Mucosa of descending colon (tissue), 3 donors: Measurements from ENCODE around the gene SLCO6A1. TPM values are rescaled to one million over a fixed set of nuclear protein-coding genes. Genes with fewer than 3 reads are reported as not detected.

Experiments used
- ATAC-seq: fragments of 200-7000 bp; cut with Tn5 transposase; one replicate; pipeline ENCODE4 v1.9.1; 2020; ENCODE audit warnings: mild to moderate bottlenecking, moderate library complexity
- DNase-seq, 3 donors: peaks; one replicate each; pipeline ENCODE4 v3.0.0-alpha.2; 2020
- H3K36me3 ChIP-seq: fragments of 200-600 bp; one replicate; pipeline ENCODE4 v1.8.0; 2021; ENCODE audit warnings: low read depth, mild to moderate bottlenecking
- H3K4me1 ChIP-seq: fragments of 200-600 bp; one replicate; pipeline ENCODE4 v1.8.0; 2021; ENCODE audit warnings: low read depth, mild to moderate bottlenecking
- H3K4me3 ChIP-seq: fragments of 200-600 bp; one replicate; pipeline ENCODE4 v1.8.0; 2021; ENCODE audit warnings: mild to moderate bottlenecking
- H3K9me3 ChIP-seq: fragments of 200-600 bp; one replicate; pipeline ENCODE4 v1.8.0; 2021; ENCODE audit warnings: mild to moderate bottlenecking
- intact Hi-C, 2 donors: fragments of 100-400 bp; cut with DNase I in 1 of 2; cut with micrococcal nuclease in 1 of 2; formaldehyde crosslinking; loops; one replicate each; pipeline versions ENCODE4 v1.11.0 to v1.11.1; 2022; cut with DNase I, micrococcal nuclease
- total RNA-seq, 3 donors: library from RNA; stranded (reverse); fragmentation: NEBNext Ultra II Directional in 2 of 3; extraction: Animal tissue kit (Norgen Biotek cat#: 25700) in 2 of 3; gene quantifications; one replicate each; pipeline versions ENCODE4 v1.2.1 to v1.2.4, GENCODE V29; 2021 to 2023
- TF ChIP-seq, protein P1 (sequence below): fragments of 200-600 bp; IDR thresholded peaks from one replicate; pipeline ENCODE4 v1.8.0; 2022; ENCODE audit warnings: antibody characterized with exemption, mild to moderate bottlenecking
- donor health status: DM: no; HTN: no; CAD: no; lungs with moderate emphysema.
- donor health status: DM: no; HTN: no; CAD: no.
- donor health status: DM: no; HTN: yes; CAD: no.

Gene SLCO6A1
- total RNA-seq, 3 donors from 2014 or later, result not detected

DNA sequence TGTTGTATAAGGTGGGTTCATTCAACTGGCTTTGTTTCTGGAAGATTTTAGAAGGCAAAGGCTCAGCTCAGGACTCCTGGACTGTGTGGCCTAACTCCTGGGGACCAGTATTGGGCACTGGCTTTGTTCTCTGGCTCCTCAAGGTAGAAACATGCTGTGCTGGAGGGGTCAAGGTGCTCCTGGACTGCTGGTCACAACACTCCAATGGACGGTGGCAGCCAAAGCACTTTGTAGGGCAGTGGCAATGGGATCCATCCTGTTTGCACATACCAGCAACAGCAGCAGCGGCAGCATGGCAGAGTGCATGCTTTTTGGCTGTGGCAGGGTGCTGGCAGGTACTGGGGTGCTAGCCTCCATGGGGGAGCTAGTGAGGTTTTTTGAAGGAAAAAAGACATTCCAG is 65.3 kb downstream of the SLCO6A1 start:
- DNase-seq (no peak), ATAC-seq (no peak)
- H3K36me3 ChIP-seq, result no peaks in the 10 kb centered on the region
- H3K4me3 ChIP-seq, result no peak overlapping the region
- H3K9me3 ChIP-seq, result no peaks in the 10 kb centered on the region
- no peaks in the 10 kb centered on the region for H3K4me1 ChIP-seq
- TF ChIP-seq, protein P1, sequence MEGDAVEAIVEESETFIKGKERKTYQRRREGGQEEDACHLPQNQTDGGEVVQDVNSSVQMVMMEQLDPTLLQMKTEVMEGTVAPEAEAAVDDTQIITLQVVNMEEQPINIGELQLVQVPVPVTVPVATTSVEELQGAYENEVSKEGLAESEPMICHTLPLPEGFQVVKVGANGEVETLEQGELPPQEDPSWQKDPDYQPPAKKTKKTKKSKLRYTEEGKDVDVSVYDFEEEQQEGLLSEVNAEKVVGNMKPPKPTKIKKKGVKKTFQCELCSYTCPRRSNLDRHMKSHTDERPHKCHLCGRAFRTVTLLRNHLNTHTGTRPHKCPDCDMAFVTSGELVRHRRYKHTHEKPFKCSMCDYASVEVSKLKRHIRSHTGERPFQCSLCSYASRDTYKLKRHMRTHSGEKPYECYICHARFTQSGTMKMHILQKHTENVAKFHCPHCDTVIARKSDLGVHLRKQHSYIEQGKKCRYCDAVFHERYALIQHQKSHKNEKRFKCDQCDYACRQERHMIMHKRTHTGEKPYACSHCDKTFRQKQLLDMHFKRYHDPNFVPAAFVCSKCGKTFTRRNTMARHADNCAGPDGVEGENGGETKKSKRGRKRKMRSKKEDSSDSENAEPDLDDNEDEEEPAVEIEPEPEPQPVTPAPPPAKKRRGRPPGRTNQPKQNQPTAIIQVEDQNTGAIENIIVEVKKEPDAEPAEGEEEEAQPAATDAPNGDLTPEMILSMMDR, result no peak
- intact Hi-C loops, result no loop called here

GRCh38 chr5:102421647-102422046 is 77.2 kb downstream of the SLCO6A1 start:
- TF ChIP-seq, protein P1, result no peak
- Histone ChIP-seq H3K36me3 (no peaks in the 10 kb centered on the region), H3K9me3 (no peaks in the 10 kb centered on the region), H3K4me3 (no peak overlapping the region), H3K4me1 (no peaks in the 10 kb centered on the region)
- ATAC-seq, result no peak
- no peak for DNase-seq
- intact Hi-C loops, result no loop called here

- no peaks in the 10 kb centered on the region for H3K36me3 ChIP-seq
- H3K4me3 ChIP-seq, result no peak overlapping the region
- TF ChIP-seq, protein P1, result no peak
- no peak for ATAC-seq
- DNase-seq, result no peak
- H3K4me1 ChIP-seq, result no peaks in the 10 kb centered on the region
- intact Hi-C loops, result no loop called here
- H3K9me3 ChIP-seq, result no peaks in the 10 kb centered on the region
Measured at GRCh38 chr5:102418531-102418930, 80.3 kb downstream of the SLCO6A1 start.

DNA sequence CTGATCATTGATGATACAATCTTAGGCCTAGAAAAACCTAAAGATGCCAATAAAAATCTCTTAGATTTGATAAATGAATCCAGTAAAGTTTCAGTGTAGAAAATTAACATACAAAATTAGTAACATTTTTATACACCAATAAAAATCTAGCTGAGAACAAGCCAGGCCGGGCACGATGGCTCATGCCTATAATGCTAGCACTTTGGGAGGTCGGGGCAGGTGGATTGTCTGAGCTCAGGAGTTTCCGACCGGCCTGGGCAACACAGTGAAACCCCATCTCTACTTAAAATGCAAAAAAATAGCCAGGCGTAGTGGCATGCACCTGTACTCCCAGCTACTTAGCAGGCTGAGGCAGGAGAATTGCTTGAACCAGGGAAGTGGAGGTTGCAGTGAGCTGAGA is 84.4 kb downstream of the SLCO6A1 start:
- no peaks in the 10 kb centered on the region for H3K36me3 ChIP-seq
- TF ChIP-seq, protein P1, result no peak
- intact Hi-C loops, result no loop called here

DNA sequence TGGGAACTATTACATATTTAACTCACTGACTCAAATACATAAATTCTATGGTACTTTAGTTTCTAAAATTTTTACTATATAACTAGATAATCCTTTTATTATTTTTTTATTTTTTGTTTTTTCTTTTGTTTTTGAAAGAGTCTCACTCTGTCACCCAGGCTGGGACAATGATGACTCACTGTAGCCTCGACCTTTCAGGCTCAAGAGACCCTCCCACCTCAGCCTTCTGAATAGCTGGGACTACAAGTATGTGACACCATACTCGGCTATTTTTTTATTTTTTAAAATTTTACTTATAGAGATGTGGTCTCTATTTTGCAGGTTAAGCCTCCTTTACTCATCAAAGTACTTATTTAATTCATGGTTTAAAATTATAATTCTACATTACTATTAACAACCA is 110.6 kb downstream of the SLCO6A1 start:
- TF ChIP-seq, protein P1, result no peak
- Histone ChIP-seq H3K36me3 (no peaks in the 10 kb centered on the region), H3K4me1 (no peaks in the 10 kb centered on the region), H3K4me3 (no peak overlapping the region), H3K9me3 (no peaks in the 10 kb centered on the region)
- DNase-seq (no peak), ATAC-seq (no peak)
- intact Hi-C loops, result no loop called here

More for the DNA sequence above, 84.4 kb downstream of the SLCO6A1 start:
- no peak for ATAC-seq
- Histone ChIP-seq H3K9me3 (no peaks in the 10 kb centered on the region), H3K4me1 (no peaks in the 10 kb centered on the region), H3K4me3 (no peak overlapping the region)
- no peak for DNase-seq

DNA sequence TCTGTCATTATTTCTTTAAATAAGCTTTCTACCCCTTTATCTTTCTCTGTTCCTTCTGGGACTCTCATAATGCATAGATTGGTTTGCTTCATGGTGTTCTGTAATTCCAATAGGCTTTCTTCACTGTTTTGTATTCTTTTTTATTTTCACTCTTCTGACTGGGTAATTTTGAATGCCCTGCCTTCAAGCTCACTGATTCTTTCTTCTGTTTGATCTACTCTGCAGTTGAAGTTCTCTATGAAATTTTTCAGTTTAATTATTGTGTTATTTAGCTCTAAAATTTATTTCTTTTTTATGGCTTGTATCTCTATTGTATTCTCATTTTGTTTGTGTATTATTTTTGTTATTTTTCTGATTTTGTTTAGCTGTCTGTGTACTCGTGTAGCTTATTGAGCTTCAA is 113.4 kb downstream of the SLCO6A1 start:
- Histone ChIP-seq H3K4me3 (no peak overlapping the region), H3K9me3 (no peaks in the 10 kb centered on the region), H3K36me3 (no peaks in the 10 kb centered on the region), H3K4me1 (no peaks in the 10 kb centered on the region)
- TF ChIP-seq, protein P1, result no peak
- DNase-seq, result no peak
- no peak for ATAC-seq
- intact Hi-C loops, result no loop called here
